Lower lobe of right lung (tissue), 2 donors: ENCODE data around the gene UVRAG. TPM values are rescaled to one million over a fixed set of nuclear protein-coding genes. Genes with fewer than 3 reads are reported as not detected.
A peak's percentile ranks its signal among the peaks of the same experiment; 100 is the strongest.

Source experiments
- ATAC-seq, 2 donors: fragments of 200-7000 bp; cut with Tn5 transposase; one replicate each; pipeline ENCODE4 v1.9.1; 2020 to 2022; ENCODE audit warnings: mild to moderate bottlenecking in 2 of 2, moderate library complexity in 2 of 2
- DNase-seq: peaks from one replicate; pipeline ENCODE4 v3.0.0-alpha.2; 2020
- H3K27ac ChIP-seq: fragments of 200-600 bp; one replicate; pipeline ENCODE4 v1.8.0; 2022
- H3K27me3 ChIP-seq: fragments of 200-600 bp; one replicate; pipeline ENCODE4 v1.8.0; 2022; ENCODE audit warnings: low read depth
- H3K36me3 ChIP-seq: fragments of 200-600 bp; one replicate; pipeline ENCODE4 v1.8.0; 2022; ENCODE audit warnings: mild to moderate bottlenecking
- H3K4me1 ChIP-seq: fragments of 200-600 bp; one replicate; pipeline ENCODE4 v1.8.0; 2022
- H3K4me3 ChIP-seq: fragments of 200-600 bp; one replicate; pipeline ENCODE4 v1.8.0; 2022; ENCODE audit warnings: mild to moderate bottlenecking
- H3K9me3 ChIP-seq: fragments of 200-600 bp; one replicate; pipeline ENCODE4 v1.8.0; 2022
- intact Hi-C: fragments of 100-400 bp; cut with DNase I; formaldehyde crosslinking; loops from one replicate; pipeline ENCODE4 v1.11.0; 2022
- long read RNA-seq: library from polyadenylated mRNA; unstranded; transcript quantifications from one replicate; pipeline ENCODE4 v2.0.0, GENCODE V29; 2021
- total RNA-seq: library from RNA; stranded (reverse); fragmentation: NEBNext Ultra II Directional; extraction: Animal tissue kit (Norgen Biotek cat#: 25700); gene quantifications from one replicate; pipeline ENCODE4 v1.2.1, GENCODE V29; 2021
- TF ChIP-seq, protein P1 (sequence below): fragments of 200-600 bp; IDR thresholded peaks from one replicate; pipeline ENCODE4 v1.8.0; 2022; ENCODE audit warnings: antibody characterized with exemption, mild to moderate bottlenecking
- donor health status: DM: no; HTN: yes; CAD: no; lungs with severe emphysema.

Gene UVRAG
- 36.0 TPM for total RNA-seq
- long read RNA-seq, full-length matches to known transcripts, result 34 of 78 reads
- long read RNA-seq, partial matches to known transcripts, result 24 of 78 reads
- long read RNA-seq, other reads (novel, unspliced or antisense), result 20 of 78 reads

DNA sequence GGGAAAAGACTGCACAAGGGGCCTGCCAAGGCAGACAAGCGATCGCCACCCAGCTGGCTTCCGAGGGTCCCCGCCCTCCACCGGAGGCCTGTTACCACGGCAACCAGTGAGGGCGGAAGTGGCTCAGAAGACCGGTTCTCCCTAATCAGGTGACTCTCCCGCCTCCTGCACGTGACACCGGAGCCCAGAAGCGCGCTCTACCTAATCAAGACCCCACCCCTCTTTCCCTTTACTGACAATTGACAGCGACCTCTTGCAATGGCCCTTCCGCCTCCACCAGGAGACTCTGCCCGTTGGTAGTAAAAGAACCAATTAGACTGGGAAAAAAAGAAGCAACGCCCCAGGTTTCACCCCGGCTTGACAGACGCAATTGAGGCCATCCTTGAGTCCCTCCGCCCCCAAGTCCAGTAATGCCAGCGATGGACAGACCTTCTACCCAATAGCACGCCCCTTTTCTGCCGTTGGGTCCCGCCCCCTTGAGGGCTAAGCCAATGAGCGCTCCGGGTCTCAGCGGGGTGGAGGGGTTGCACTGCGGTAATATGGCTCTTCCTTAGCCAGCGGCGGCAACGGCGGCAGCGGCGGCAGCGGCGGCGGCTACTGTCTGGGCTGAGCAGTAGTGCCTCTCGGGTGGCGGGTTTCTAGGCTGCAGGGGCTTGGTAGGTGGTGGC lies at the start of gene UVRAG:
TSS of gene UVRAG (plus strand) at position 534 of the 668 bp plus-strand sequence. CDS start 198 bp downstream, outside the sequence.
- DNase-seq (peak; percentile 98), ATAC-seq (peak; percentile 98)
- H3K27ac ChIP-seq, result peak within 1 kb of the TSS; percentile 95
- TF ChIP-seq, protein P1, sequence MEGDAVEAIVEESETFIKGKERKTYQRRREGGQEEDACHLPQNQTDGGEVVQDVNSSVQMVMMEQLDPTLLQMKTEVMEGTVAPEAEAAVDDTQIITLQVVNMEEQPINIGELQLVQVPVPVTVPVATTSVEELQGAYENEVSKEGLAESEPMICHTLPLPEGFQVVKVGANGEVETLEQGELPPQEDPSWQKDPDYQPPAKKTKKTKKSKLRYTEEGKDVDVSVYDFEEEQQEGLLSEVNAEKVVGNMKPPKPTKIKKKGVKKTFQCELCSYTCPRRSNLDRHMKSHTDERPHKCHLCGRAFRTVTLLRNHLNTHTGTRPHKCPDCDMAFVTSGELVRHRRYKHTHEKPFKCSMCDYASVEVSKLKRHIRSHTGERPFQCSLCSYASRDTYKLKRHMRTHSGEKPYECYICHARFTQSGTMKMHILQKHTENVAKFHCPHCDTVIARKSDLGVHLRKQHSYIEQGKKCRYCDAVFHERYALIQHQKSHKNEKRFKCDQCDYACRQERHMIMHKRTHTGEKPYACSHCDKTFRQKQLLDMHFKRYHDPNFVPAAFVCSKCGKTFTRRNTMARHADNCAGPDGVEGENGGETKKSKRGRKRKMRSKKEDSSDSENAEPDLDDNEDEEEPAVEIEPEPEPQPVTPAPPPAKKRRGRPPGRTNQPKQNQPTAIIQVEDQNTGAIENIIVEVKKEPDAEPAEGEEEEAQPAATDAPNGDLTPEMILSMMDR, result peak; percentile 13
- H3K4me3 ChIP-seq, result peak within 1 kb of the TSS; percentile 93
- no peaks in the 10 kb centered on the region for H3K36me3 ChIP-seq
- no peaks in the 10 kb centered on the region for H3K9me3 ChIP-seq
- H3K27me3 ChIP-seq, result no peaks in the 10 kb centered on the region
- H3K4me1 ChIP-seq, result peaks cover 40% of the 10 kb centered on the region
- intact Hi-C loops, result no loop called here

DNA sequence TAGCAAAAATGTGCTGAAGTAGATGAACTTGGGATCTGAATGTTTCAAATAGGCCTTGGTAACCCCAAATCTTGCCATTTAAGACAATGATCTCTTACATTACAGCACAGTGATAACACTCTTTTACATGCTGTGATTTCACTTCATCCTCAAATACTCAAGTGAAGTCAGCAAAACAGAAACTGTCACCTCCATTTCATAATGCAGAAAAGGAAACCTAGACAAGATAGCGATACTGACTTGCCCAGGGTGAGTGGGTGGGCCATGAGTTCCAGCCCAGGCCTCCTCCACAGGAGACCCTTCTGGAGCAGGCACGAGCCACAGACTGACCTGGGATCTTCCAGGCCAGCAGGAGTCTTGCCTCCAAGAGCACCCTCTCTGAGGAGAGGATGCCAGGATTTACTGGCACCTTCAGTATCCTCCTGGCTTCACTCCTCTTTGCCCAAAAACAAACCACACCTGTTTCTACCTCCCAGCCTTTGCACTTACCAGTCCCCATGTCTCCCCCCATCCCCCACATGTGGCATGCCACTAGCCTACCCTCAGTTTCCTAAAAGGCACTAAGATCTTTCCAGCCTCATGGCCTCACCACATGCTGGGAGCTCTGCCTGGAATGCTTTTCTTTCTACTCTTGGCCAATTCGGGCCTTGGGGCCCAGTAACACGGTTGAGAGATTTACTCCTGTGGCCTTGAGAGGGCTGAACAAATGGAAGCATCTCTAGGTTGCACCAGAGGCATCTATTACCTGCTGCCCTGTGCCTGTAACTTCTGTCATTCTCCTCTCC lies 48.4 kb upstream of the UVRAG start:
- Histone ChIP-seq H3K4me3 (no peak overlapping the region), H3K27ac (no peak overlapping the region), H3K9me3 (no peaks in the 10 kb centered on the region), H3K4me1 (peaks cover 38% of the 10 kb centered on the region), H3K36me3 (no peaks in the 10 kb centered on the region), H3K27me3 (peaks cover 24% of the 10 kb centered on the region)
- intact Hi-C loops, result no loop called here
- ATAC-seq (no peak), DNase-seq (no peak)
- TF ChIP-seq, protein P1, result no peak

DNA sequence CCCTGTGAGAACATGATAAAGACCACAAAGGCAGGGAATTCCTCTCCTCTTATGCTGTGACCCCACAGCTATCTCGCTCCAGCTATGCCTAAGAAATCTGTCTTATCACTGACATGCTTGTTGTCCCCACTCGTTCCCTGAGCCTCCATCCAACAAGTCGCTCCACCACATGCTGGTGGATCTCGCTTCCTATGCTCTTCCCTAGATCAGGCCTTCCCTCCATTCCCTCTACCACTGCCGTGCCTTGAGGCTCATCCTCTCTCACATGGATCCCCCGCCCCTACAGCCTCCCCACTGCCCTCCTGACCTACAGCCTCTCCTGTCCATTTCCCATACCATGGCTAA lies 47.8 kb upstream of the UVRAG start:
- DNase-seq (no peak), ATAC-seq (no peak)
- intact Hi-C loops, result no loop called here
- no peak overlapping the region for H3K27ac ChIP-seq
- H3K4me3 ChIP-seq, result no peak overlapping the region
- peaks cover 43% of the 10 kb centered on the region for H3K4me1 ChIP-seq
- no peaks in the 10 kb centered on the region for H3K36me3 ChIP-seq
- TF ChIP-seq, protein P1, result no peak
- H3K27me3 ChIP-seq, result peaks cover 24% of the 10 kb centered on the region
- H3K9me3 ChIP-seq, result no peaks in the 10 kb centered on the region

DNA sequence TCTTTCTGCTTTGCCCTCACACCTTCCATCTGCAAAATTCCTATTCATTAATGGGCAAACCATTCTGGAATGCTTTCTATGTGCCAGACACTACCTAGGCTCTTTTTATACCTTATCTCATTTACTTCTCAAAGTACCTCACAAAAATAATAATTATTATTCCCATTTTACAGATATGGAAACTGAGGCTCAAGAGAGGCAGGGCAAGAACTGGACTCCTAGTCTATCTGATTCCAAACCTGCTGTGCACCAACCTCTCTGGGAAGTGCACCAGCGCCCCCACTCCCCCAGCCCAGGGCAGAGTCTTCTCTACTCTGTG lies 47.3 kb upstream of the UVRAG start:
- peaks cover 40% of the 10 kb centered on the region for H3K4me1 ChIP-seq
- H3K27ac ChIP-seq, result no peak overlapping the region

DNA sequence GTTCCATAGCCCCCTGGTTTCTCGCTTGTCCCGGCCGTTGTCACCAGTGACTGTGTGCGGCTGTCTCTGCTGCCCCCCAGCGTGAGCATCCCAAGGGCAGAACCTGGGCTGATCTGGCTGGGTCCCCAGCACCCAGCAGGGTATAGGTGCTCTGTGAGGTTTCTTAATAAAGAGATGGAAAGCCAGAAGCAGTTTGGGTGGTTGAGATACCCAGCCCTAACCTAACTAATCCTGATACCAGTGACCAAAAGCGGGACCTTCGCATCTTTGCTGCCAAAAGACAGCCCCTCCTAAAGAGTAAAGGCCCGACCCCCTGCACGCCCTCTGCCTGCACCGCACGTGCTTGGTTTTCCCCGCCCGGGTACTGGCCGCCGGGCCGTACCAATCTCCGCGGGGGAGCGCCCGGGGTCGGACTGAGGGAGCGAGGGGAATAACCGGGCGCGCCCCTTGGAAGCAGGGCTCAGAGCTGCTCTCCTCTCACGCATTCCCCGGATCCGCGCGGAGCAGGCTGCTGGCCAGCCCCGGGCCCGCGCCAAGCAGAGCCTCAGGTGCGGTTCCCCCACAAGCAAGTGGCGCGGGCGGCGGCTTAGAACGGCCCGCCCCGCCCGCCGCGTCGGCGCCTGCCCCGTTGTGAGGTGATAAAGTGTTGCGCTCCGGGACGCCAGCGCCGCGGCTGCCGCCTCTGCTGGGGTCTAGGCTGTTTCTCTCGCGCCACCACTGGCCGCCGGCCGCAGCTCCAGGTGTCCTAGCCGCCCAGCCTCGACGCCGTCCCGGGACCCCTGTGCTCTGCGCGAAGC lies 46.7 kb upstream of the UVRAG start, which contains the start of gene DGAT2:
TSS of gene DGAT2 (plus strand) at position 667 of the 797 bp plus-strand sequence. CDS start 214 bp downstream, outside the sequence.
- Histone ChIP-seq H3K9me3 (no peaks in the 10 kb centered on the region), H3K27me3 (peaks cover 24% of the 10 kb centered on the region), H3K36me3 (no peaks in the 10 kb centered on the region), H3K27ac (peak within 1 kb of the TSS; percentile 71), H3K4me3 (peak within 1 kb of the TSS; percentile 59), H3K4me1 (peaks cover 38% of the 10 kb centered on the region)
- intact Hi-C loops, result no loop called here
- TF ChIP-seq, protein P1, result peak; percentile 18
- peak; percentile 88 for DNase-seq
- ATAC-seq, result peak; percentile 84 to 90

More for the DNA sequence above, 47.3 kb upstream of the UVRAG start:
- no peaks in the 10 kb centered on the region for H3K9me3 ChIP-seq
- no peak for DNase-seq
- ATAC-seq, result no peak
- intact Hi-C loops, result no loop called here
- H3K27me3 ChIP-seq, result peaks cover 24% of the 10 kb centered on the region
- no peaks in the 10 kb centered on the region for H3K36me3 ChIP-seq
- H3K4me3 ChIP-seq, result peak overlapping the region; percentile 59
- TF ChIP-seq, protein P1, result no peak
